ENCODE data around the gene ARPC1B. TPM values are rescaled to one million over a fixed set of nuclear protein-coding genes. Genes with fewer than 3 reads are reported as not detected.
"Not testable (repeated sequence)": the region's sequence is repeated elsewhere in the genome, so short reads cannot be mapped to it uniquely, and the experiment has no call there.

ARPC1B gene
- polyA plus RNA-seq (ENCODE audit: insufficient read length in 4 of 4) = 10 to 100 TPM; 26.5 to 47.6 (median 34.2) TPM

DNA sequence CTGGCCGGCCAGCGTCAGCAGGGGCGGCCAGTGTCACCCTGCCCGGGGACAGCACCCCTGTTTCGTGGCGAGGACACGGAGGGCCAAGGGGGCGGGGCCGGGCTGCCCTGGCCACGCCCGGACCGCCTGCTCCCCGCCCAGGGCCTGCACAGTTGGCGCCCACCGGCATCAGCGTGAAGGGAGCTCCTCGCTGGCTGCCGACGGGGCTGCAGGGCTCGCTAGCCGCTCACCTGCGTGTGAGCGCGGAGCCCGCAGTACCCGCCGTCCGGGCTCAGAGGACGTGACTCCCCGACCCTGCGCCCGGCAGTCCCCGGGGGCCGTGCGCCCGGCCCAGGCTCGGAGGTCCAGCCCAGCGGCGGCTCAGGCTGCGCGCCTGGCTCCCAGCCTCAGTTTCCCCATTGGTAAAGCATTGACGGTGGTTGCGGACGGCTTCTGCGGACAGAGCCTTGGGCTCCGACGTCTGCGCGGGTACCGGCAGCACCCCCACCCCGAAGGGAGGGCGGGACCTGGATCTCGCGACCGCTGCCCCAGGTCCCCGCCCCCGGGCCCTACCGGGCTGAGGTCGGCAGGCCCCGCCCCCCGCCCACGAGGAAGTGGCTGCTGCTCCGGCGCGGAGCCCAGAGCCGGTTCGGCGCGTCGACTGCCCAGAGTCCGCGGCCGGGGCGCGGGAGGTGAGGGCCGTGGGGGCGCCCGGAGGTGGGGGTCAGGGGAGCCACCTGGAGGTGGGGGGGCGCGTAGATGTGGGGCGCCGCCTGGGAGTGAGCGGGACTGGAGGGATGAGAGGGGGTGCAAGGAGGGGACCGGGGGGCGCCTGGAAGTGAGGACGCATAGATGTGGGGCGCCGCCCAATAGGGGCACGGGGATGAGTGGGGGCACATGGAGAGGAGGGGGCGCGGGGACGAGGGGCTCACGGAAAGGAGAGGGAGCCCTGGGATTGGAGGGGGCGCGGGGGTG lies at the start of gene ARPC1B:
ARPC1B (plus strand) TSS at position 620 of the 954 bp plus-strand sequence. CDS start 10,985 bp downstream, outside the sequence.
- no peak for DNase-seq (ENCODE audit: low read depth in 4 of 4, low spot score in 3 of 4)

DNA sequence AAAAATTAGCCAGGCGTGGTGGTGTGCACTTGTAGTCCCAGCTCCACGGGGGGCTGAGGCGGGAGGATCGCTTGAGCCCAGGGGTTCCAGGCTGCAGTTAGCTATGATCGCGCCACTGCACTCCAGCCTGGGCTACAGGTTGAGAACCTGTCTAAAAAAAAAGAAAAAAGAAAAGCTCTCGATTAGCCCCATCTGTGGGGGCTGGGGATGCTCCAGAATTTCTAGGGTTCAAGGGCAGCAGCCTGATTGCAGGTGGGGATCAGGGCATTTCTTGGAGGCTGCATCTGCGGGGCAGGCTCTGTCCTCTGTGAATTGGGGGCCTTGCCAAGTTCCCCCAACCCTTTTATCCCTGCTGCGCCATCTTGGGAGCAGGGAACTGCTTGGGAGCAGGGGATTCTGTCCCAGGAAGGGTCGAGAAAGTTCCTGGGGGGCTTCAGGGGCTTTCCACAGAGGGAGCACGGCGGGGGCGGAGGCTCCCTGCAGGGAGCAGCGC lies 49.5 kb upstream of the ARPC1B start:
- DNase-seq (ENCODE audit: low read depth in 4 of 4, low spot score in 3 of 4) = no peak

DNA sequence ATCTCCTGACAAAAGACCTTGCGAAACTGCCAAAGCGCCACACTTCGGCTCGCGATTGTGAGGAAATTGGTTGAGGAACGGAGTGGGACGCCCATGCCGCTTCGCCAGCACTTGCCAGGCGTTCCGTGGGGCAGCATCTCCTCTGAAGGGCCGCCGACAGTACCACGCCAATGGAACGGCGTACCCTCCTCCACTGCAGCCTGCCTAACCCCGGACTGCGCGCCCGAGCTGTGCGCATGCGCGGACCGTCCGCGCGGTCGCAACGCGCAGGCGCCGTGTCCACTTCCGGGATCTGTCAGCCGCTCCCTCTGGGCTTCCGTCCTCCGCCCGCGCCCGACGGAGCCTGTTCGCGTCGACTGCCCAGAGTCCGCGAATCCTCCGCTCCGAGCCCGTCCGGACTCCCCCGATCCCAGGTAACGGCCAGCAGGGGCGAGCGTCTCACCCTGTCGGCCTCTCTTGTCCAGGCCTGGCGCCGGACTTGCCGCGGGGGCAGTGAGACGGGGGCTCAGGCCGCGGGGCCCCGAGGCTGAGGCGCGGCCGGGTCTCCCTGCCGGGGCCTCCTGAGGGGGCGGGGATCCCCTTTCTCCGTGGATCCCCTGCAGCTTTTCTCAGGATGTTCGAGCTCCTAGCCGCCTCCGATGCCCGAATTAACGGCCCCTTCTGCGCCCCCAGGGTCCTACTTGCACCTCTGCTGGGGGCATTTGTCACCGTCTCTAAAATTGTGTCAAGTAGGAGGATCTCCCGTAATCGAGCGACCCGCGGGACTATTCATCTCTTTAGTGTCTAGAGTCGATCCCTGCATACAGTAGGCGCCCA lies 48.7 kb upstream of the ARPC1B start, which contains the start of gene ARPC1A:
ARPC1A (plus strand) TSS at position 307 of the 816 bp plus-strand sequence. CDS start 7,456 bp downstream, outside the sequence.
- peak; percentile 84 to 89 (median 88) for DNase-seq (ENCODE audit: low read depth in 4 of 4, low spot score in 3 of 4)

DNA sequence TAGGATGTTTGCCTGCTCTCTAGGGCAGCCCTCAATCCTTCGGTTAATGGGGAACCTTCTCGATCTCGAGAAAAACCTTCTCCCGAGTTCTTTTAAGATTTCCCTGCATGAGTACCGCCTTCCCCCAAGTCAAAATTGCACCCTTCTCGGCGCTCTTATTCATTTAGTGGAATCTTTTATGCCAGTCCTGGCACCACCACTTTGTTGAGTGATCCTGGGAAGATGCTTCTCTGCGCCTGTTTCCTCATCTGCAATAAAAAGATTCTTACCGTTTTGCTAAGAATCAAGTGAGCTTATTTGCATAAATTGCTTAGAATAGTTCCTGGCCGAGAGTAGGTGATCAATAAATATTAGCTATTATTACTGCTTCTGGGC lies 48.1 kb upstream of the ARPC1B start:
- DNase-seq (ENCODE audit: low read depth in 4 of 4, low spot score in 3 of 4) = no peak

DNA sequence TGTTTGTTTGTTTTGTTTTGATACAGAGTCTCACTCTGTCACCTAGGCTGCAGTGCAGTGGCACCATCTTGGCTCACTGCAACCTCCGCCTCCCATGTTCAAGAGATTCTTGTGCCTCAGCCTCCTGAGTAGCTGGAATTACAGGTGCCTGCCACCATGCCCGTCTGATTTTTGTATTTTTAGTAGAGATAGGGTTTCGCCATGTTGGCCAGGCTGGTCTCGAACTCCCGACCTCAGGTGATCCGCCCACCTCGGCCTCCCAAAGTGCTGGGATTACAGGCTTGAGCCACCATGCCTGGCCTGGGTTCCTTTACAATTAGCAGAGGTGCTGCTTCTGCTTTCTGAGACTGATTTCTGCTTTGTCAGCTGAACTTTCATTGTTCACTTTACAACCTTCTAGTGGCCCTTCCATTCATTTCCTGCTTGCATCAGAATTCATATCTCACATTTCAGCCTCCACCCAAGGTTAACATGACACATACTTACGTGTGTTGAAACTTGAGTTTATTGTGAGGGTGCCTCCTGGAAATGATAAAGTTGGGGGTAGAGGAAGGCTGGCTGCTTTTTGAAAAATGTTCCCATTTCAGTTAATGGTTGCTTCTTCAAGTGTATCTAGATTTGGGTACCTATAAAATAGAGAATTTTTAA lies 44.1 kb upstream of the ARPC1B start:
- not testable (repeated sequence) for DNase-seq (ENCODE audit: low read depth in 4 of 4, low spot score in 3 of 4)

DNA sequence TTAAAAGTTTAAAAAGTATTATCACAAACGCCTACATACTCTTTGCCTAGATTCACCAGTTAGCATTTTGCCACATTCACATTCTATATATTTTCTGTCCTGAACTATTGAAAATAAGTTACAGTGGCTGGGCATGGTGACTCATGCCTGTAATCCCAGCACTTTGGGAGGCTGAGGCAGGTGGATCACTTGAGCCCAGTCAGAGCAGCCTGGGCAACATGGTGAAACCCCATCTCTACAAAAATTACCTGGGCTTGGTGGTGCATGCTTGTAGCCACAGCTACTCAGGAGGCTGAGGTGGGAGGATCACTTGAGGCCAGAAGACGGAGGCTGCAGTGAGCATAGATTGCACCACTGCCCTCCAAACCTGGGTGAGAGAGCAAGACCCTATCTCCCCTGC lies 43.5 kb upstream of the ARPC1B start:
- no peak for DNase-seq (ENCODE audit: low read depth in 4 of 4, low spot score in 3 of 4)

DNA sequence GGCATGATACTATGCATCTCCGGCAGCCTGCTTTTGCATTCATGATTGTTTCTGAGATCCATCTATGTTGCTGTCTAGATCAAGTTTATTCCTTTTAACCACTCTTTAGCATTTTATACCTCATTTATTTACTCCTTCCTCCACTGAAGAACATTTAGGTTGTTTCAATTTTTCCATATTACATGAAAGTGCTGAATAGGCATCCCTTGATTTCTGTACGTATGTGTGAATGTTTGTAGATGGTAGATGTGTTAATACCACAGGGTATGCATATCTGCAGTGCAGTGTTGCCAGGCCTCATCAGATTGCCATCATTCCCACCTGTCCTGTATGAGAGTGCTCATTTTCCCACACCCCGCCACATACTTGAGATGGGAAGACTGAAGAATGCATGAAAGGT lies 34.9 kb upstream of the ARPC1B start:
- DNase-seq (ENCODE audit: low read depth in 4 of 4, low spot score in 3 of 4) = no peak

DNA sequence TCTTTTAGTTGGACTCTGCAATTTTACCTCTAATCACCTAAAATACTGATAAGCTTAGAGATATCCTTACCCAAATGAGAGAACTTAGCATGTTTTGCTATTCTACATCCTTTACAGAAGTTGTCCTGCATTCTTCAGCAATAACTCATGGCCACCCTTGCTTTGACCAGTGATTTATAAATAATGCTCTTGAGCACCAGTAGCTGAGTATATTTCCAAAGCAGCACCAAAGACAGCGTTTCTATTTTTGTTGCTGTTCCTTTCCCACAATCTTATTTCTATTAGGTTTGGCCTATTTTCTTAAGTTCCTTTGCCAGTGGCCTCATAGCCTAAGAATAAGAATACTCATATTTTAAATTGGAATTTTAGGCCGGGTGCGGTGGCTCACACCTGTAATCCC lies 33.9 kb upstream of the ARPC1B start:
- DNase-seq (ENCODE audit: low read depth in 4 of 4, low spot score in 3 of 4) = no peak

DNA sequence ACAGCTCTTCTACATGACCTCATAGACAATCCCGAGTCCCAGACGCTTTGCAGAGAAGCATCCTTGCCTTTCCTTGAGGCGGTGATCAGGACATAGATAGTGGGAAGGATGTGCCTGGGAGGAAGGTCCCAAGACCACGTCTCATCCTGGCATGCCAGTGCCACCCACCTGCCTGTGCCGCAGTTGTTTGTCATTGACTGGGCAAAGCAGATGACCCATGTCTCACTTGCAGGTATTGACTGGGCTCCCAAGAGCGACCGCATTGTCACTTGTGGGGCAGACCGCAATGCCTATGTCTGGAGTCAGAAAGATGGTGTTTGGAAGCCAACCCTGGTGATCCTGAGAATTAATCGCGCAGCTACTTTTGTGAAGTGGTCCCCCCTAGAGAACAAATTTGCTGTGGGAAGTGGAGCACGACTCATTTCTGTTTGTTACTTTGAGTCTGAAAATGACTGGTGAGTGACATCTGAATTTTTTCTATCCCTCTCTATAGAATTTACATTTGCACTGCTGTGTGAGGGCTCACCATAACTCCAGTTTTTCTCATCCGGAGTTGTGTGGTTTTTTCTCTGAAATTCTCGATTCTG lies 30.4 kb upstream of the ARPC1B start:
- DNase-seq (ENCODE audit: low read depth in 4 of 4, low spot score in 3 of 4) = no peak

DNA sequence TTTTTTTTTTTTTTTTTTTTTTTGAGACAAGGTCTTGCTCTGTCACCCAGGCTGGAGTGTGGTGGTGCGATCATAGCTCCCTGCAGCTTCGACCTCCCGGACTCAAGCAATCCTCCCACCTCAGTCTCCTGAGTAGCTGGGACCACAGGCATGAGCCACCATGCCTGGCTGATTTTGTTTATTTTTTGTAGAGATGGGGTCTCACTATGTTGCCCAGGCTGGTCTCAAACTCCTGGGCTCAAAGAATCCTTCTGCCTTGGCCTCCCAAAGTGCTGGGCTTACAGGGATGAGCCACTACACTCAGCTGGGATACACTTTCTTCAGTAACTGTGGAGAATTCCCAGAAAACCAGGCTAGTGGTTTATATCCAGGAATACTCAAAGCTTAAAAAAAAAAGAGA lies 23.9 kb upstream of the ARPC1B start:
- DNase-seq (ENCODE audit: low read depth in 4 of 4, low spot score in 3 of 4) = not testable (repeated sequence)

DNA sequence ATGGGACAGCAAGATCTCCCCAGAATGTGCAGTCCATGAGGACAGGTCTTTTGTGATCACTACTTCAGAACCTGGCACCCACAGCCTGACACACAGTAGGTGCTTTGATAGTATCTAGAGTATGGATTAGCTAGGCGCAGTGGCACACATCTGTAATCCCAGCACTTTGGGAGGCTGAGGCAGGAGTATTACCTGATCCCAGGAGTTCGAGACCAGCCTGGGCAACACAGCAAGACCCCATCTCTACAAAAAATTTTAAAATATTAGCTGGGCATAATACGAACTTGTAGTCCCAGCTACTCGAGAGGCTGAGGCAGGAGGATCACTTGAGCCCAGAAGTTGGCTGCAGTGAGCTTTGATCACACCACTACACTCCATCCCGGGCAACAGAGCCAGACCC lies 22.3 kb upstream of the ARPC1B start:
- DNase-seq (ENCODE audit: low read depth in 4 of 4, low spot score in 3 of 4) = no peak

DNA sequence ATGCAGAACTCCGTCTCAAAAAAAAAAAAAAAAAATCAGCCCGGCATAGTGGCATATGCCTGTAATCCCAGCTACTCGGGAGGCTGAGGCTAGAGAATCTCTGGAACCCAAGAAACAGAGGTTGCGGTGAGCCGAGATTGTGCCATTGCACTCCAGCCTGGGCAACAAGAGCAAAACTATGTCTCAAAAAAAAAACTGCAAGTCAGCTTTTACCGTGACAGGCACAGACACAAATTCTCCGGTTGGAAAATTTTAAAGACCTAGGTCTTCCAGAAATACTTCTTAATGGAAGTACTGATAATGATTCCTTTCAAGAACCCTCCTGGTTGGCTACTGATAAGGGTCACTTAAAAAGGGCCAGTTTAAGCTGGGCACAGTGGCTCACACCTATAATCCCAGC lies 19.4 kb upstream of the ARPC1B start:
- DNase-seq (ENCODE audit: low read depth in 4 of 4, low spot score in 3 of 4) = no peak

DNA sequence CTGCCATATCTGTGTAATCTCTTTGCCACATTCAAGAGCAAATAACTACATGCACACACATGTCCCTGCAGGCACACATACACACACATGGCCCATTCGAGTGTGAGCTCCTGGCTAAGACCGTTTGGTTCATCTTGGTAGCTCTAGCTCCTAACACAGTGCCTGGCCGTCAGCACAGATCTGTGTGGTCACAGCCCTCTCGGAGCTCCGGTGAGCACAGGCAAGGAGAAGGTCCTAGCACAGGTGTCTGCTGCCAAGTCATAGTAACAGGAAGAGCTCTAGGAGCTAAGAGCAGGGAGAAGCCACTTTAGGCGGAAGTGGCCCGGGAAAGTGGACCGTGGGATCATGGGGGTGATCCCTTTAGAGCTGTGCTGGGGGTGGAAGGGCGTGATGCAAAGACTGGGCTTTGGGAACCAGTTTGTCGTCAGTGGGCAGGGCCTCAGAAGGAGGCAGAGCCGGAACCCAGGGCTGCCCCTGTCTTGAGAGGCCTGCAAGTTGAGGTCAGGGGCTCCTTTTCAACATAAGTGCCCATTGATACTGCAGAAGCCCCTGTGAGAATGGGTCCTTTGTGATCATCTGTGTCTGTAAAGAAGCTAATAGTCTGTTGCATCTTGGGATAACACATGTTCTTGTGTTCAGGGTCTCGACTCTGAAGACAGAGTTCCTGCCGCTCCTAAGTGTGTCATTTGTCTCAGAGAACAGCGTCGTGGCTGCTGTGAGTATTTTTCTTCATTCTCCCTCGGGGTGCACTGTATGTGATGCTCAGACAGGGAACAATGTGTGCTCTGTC lies 16.6 kb upstream of the ARPC1B start:
- no peak for DNase-seq (ENCODE audit: low read depth in 4 of 4, low spot score in 3 of 4)

DNA sequence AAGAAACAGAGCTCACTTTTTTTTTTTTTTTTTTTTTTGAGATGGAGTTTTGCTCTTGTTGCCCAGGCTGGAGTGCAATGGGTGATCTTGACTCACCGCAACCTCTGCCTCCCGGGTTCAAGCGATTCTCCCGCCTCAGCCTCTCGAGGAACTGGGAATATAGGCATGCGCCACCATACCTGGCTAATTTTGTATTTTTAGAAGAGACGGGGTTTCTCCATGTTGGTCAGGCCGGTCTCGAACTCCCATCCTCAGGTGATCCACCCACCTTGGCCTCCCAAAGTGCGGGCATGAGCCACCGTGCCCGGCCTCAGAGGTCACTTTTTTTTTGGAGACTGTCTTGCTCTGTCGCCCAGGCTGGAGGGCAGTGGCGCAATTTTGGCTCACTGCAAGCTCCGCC lies 16.0 kb upstream of the ARPC1B start:
- DNase-seq (ENCODE audit: low read depth in 4 of 4, low spot score in 3 of 4) = not testable (repeated sequence)

DNA sequence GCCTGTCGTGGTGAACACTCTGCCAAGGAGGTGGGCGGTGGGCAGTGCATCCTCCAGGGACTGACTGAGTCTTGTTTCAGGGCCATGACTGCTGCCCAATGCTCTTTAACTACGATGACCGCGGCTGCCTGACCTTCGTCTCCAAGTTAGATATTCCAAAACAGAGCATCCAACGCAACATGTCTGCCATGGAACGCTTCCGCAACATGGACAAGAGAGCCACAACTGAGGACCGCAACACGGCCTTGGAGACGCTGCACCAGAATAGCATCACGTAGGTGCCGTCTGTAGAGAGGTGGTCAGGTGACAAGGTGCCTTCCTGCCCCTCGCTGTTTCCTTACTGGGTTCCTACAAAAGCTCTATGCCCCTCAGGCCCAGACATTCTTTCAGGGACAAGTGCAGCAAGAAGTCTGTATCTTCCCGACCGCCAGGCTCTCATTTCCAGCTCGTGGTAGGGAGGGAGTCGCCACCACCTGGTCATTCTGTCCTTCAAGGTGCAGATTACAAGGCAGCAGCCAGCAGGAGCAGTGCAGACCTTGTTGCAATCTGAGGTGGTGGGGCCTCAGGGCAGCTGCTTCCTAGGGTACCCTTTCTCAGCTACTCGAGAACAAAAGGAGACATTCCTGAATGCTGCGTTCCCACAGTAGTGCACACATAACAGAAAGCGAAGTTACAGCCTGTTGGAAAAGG lies 14.9 kb upstream of the ARPC1B start:
- DNase-seq (ENCODE audit: low read depth in 4 of 4, low spot score in 3 of 4) = no peak

DNA sequence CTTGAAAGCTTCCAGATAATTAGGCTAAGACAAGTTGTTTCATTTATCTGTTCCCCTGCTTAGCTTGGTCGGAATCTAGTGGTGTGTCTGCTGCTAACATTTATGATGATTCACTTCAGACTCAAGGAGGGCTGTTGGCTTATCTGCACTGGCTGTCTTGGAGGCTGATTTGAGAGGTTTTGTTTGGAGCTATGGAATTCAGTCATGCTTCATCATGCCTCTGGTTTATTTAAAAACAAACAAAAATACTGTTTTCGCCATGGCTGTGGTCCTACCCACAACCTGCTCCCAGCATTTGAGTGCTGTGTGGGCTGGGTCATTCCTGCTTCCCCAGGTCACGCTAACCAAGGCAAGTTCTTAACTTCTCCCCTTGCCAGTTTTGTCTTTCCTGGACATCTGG lies 11.7 kb upstream of the ARPC1B start:
- DNase-seq (ENCODE audit: low read depth in 4 of 4, low spot score in 3 of 4) = no peak

DNA sequence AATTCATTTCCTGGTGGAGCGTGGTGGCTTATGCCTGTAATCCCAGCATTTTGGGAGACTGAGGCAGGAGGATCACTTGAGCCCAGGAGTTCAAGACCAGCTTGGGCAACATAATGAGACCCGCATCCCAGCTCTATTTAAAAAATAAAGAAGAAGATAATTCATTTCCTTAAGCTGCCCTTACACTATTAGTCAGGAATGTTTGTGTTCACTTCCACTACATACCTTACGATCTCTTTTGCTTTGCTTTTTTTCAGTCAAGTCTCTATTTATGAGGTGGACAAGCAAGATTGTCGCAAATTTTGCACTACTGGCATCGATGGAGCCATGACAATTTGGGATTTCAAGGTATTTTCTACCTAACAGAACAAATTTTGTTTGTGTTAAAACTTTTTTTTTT lies 11.2 kb upstream of the ARPC1B start:
- no peak for DNase-seq (ENCODE audit: low read depth in 4 of 4, low spot score in 3 of 4)

DNA sequence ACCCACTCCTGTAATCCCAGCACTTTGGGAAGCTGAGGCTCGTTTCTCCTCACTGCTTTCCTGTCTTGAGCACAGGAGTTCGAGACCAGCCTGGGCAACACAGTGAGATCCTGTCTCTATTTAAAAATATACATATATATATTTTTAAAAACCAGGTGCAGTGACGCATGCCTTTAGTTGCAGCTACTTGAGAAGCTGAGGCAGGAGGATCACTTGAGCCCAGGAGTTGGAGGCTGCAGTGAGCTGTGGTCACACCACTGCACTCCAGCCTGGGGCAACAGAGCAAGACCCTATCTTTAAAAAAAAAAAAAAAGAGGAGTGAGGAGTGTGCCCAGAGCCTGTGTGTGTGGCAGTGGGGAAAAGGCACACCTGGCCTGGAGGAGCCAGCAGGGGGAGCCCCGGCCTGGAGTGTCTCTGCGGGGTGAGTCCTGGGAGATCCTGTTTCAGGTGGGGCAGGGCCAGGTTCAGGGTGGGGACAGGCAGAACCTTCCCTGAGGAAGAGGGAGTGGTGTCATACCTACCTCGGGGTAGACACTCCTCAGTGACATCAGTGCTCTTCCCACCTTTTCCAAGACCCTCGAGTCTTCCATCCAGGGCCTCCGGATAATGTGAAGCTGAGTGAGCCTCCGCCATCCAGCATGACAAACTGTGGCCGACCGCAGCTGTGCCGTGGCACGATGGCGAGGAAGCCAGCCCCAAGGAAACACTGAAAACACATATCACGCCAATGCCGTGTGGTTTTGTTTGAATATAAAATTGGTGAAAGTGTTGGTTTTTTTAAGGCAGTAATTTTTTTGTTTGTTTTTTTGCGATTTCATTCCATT lies 9.0 kb upstream of the ARPC1B start:
- no peak for DNase-seq (ENCODE audit: low read depth in 4 of 4, low spot score in 3 of 4)
